ENCODE measurements around the gene MSRB3.

MSRB3 gene

DNA sequence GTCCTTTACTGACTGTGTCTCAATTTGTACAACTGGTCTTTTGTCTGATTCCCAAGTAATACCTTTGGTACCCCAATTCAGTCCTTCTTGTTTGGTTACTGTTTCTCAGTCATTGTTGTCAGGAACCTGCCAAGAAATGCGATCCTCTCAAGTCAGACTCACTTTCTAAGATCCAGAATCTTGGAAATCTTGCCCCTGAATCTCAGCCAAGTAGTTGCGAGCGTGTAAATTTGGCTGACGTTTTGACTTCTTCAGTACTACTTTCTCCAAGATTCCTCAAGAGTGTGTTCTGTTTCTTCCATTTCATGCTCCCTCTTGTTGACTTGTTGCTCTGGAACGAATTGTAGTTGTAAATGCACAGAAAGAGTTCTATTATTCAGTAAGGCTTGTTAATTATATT, 114.0 kb downstream of the MSRB3 start:
- DNase-seq (ENCODE audit: low spot score), result no peak

GRCh38 chr12:65403188-65403587, 124.7 kb downstream of the MSRB3 start:
- DNase-seq (ENCODE audit: low spot score), result no peak

DNA sequence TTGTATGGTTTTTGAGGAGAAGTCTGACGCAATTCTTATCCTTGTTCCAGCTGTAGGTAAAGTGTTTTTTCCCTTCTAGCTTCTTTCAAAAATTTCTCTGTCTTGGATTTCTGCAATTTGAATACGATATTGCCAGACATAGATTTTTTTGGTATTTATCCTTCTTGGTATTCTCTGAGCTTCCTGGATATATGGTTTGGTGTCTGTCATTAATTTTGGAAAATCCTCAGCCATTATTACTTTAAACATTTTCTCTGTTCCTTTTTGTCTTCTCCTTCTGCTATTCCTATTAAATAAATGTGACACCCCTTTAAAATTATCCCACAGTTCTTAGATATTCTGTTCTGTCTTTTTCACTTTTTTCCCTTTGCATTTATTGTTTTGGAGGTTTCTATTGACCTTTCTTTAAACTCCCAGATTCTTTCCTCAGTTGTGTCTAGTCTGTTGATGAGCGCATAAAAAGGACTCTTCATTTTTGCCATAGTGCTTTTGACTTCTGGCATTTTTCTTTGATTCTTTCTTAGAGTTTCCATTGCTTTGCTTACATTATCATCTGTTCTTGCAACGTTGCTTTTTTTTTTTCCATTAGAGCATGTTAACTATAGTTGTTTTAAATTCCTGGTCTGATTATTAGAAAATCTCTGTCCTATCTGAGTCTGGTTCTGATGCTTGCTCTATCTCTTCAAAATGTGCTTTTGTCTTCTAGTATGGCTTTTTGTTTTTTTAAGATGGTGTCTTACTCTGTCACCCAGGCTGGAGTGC, 129.1 kb downstream of the MSRB3 start:
- no peak for DNase-seq (ENCODE audit: low spot score)

DNA sequence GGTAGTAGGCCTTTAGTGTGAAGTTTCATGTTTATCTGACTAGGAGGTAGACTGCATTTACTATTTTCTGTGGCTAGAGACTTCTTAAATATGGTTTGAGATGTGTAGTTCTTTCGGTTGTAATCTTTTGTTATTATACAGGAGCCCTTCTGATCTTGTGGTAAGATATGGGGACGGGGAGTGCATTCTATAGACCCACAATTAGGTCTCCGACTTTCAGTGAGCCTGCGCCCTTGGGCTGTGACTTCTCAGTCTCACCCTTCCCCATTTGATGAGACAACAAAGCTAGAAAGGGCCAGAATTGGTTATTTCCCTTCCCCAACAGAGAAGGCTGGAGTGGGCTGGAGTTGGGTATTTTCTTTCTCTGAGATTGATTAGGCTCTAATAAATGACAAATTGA, 130.0 kb downstream of the MSRB3 start:
- DNase-seq (ENCODE audit: low spot score), result no peak

DNA sequence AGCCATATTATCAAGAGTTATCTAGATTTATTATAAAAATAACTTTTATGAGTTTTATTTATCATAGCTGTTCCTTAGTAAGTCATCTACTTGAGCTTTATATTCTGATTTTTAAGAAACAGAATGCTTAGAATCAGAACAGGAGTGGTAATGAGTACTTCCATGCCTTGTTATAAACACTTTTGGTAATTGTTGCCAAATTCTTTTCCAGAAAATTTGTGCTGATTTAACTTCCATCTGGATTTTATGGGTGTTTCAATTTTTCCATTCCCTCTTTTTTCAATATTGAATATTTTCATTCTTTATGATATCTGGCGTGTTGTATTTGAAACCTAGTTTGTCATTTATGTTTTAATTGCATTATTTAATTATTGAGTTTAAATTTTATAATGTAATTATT, 131.2 kb downstream of the MSRB3 start:
- DNase-seq (ENCODE audit: low spot score), result no peak

GRCh38 chr12:65411171-65411570, 132.7 kb downstream of the MSRB3 start:
- no peak for DNase-seq (ENCODE audit: low spot score)

DNA sequence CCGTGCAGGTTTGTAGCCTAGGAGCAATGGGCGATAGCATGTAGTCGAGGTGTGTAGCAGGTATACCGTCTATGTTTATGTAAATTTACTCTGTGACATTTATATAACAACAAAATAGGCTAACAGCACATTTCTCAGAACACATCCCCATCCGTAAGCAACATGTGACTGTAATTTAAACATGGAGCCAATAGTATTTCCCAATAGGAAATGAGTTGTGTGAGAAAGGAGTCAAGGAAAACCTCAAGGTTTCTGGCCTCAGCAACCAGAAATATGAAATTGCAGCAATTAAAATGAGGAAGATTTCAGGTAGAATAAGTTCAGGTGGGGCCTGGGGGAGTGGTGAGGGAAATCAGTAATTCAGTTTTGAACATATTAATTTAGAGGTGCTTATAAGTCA, 136.0 kb downstream of the MSRB3 start:
- DNase-seq (ENCODE audit: low spot score), result no peak

DNA sequence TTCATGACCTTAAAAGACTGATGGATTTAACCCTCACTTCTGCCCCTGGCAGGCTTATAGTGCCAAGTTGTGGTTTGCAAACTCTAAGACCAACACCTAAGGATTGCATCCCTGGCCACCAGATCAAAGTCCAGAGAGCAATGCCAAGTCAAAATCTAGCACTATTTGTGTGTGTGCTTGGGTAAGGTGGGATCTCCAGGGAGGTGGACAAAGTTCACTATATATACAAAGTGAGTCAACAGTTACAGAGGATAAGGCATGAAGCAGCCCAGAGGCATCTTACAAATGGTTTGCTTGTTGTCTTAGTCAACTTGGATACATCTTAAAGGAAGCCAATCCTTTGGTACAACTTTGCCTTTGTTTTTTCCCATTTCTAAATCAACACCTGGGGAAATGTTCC, 137.3 kb downstream of the MSRB3 start:
- no peak for DNase-seq (ENCODE audit: low spot score)

GRCh38 chr12:65419284-65420072, 141.0 kb downstream of the MSRB3 start:
- no peak for DNase-seq (ENCODE audit: low spot score)

- no peak for DNase-seq (ENCODE audit: low spot score)
Measured at GRCh38 chr12:65420941-65421340, 142.5 kb downstream of the MSRB3 start.

- DNase-seq (ENCODE audit: low spot score), result no peak
Measured at GRCh38 chr12:65427646-65428045, 149.2 kb downstream of the MSRB3 start.

GRCh38 chr12:65430006-65430405, 151.5 kb downstream of the MSRB3 start:
- DNase-seq (ENCODE audit: low spot score), result no peak

DNA sequence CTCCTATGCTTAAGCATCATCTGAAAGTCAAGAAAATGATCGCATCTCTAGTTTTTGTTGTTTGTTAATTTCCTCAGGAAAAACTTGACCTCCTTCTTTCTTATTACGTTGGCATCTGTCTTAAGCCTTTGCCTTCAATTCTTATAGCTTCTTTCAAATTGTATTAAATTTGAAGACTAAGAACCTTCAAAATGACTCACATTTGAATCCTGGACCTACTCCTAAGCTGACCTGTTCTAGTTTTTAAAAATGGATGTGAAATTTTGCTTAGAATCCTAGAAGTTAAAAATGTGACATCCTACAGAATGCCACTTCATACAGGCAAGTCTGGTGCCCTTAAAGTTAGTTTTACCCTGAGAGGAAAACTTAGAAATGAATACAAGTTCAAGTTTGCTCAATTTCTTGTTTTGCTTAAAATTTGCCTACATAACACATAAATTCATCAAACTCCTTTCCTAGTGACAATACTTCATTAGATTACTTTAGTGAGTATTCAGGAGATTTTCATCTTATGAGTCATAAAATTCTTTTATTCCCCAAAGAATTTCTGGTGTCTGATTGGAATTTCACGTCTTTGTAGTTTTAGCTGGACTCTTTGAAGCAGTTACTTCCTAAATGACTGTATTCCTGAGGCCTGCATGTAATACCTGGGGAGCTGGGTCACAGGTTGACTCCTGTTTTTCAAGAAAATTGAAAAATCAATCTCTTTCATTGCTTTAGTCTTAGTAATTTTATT, 152.3 kb downstream of the MSRB3 start:
- peak; percentile 59 for DNase-seq (ENCODE audit: low spot score)

GRCh38 chr12:65432114-65432513, 153.6 kb downstream of the MSRB3 start:
- no peak for DNase-seq (ENCODE audit: low spot score)

GRCh38 chr12:65432651-65433050, 154.2 kb downstream of the MSRB3 start:
- DNase-seq (ENCODE audit: low spot score), result no peak

DNA sequence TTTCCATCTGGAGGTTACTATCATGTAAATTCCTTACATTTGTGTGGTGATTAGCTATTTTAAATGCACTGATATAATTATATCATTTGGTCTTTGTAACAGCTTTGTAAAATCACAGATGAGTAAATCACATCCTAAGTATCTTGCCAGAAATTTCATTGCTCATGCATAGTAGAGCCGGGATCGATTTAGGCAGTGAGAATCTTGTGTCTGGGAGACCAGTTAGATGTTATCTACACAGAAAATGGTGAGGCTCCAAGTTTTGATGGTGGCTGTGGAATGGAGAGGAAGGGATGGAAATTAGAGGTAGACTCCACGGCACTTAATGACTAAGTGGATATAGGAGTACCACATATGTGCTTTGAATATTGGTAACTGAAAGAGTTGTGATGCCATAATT, 156.3 kb downstream of the MSRB3 start:
- no peak for DNase-seq (ENCODE audit: low spot score)

DNA sequence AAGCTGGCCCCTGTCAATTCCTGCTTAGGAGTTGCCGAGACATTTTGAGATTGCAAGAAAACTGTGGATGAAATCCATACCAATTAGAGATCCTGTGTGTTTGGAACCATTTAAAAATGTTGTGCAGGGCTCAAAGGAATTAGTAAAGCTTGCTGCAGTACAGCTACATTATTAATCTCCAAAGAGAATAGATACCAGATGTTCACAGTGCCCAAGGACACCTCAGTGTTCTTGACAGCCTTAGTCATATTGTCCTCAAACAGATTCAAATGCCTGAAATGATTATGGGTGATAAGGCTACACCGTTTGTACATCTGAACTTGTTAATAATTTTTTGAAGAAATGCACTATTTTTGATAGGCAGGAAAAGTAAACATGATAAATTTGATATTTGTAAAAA, 164.6 kb downstream of the MSRB3 start:
- DNase-seq (ENCODE audit: low spot score), result peak; percentile 60

GRCh38 chr12:65444996-65445395, 166.5 kb downstream of the MSRB3 start:
- no peak for DNase-seq (ENCODE audit: low spot score)

- DNase-seq (ENCODE audit: low spot score), result no peak
Measured at GRCh38 chr12:65446901-65447300, 168.4 kb downstream of the MSRB3 start.

GRCh38 chr12:65449400-65449799, 170.9 kb downstream of the MSRB3 start:
- DNase-seq (ENCODE audit: low spot score), result peak; percentile 24

- no peak for DNase-seq (ENCODE audit: low spot score)
Measured at GRCh38 chr12:65450625-65451024, 172.1 kb downstream of the MSRB3 start.

DNA sequence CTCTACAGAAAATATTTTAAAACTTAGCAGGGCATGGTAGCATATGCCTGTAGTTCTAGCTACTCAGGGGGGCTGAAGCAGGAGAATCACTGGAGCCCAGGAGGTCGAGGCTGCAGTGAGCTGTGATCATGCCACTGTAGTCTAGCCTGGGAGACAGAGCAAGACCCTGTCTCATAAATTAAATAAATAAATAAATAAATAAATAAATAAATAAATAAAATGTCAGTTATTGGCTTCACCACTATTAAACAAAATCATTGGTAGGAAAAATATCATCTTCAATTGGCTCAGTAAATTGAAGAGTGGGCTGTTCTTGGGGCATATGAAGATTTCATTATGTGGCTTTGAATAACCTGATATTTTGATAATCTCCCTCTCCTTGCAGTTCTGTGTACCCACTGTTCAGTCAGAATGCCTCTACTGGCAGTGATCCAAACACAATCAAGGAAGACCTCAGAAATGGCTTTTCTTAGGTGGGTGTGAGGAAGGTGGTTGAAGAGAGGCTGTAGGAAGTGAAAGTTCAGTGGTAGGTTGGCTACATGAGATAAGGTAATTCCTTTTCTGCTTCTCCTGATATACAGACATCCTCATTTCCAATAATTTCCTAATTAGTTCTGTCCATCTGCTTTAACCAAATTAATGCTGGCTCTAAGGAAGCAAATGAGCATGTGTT, 175.8 kb downstream of the MSRB3 start:
- DNase-seq (ENCODE audit: low spot score), result no peak
